Gastroesophageal sphincter (tissue), 3 donors: Measurements from ENCODE around the gene SLC25A21.

Experiments
- EP300 ChIP-seq: sonication (generic); formaldehyde crosslinking; IDR thresholded peaks from one replicate; pipeline ENCODE4 v1.6.1; 2017; ENCODE audit warnings: antibody characterized with exemption, mild to moderate bottlenecking
- POLR2AphosphoS5 ChIP-seq: sonication (generic); formaldehyde crosslinking; IDR thresholded peaks from one replicate; pipeline ENCODE4 v1.6.1; 2017; ENCODE audit warnings: antibody characterized with exemption
- TF ChIP-seq, protein P1 (sequence below), 4 experiments: fragments of 200-600 bp in 2 of 4; fragments of 450-650 bp in 2 of 4; sonication (generic) in 1 of 4; IDR thresholded peaks; one replicate each; pipeline ENCODE4 v1.5.1; 2017 to 2019; ENCODE audit warnings: antibody characterized with exemption in 4 of 4, mild to moderate bottlenecking in 2 of 4, moderate library complexity in 2 of 4

DNA sequence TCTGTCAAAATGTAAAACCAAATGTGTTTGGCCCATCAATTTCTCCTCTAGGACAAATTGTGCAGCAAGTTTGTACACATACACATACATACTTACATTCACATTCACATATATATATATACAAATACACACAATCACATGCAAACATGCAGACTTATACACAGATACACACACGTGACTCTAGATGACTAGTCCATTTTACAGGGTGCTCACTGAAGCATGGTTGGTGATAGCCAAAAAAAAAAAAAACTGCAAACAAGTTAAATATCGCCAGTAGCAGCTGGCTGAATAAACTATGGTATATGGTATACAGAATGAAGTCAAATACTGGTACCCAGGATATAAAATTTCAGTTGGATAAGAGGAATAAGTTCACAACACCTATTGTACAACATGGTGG is 77.9 kb downstream of the SLC25A21 start:
- no peak for TF ChIP-seq POLR2AphosphoS5
- TF ChIP-seq, protein P1, sequence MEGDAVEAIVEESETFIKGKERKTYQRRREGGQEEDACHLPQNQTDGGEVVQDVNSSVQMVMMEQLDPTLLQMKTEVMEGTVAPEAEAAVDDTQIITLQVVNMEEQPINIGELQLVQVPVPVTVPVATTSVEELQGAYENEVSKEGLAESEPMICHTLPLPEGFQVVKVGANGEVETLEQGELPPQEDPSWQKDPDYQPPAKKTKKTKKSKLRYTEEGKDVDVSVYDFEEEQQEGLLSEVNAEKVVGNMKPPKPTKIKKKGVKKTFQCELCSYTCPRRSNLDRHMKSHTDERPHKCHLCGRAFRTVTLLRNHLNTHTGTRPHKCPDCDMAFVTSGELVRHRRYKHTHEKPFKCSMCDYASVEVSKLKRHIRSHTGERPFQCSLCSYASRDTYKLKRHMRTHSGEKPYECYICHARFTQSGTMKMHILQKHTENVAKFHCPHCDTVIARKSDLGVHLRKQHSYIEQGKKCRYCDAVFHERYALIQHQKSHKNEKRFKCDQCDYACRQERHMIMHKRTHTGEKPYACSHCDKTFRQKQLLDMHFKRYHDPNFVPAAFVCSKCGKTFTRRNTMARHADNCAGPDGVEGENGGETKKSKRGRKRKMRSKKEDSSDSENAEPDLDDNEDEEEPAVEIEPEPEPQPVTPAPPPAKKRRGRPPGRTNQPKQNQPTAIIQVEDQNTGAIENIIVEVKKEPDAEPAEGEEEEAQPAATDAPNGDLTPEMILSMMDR (IDR thresholded peaks at IDR 0.05): no peak
- no peak for TF ChIP-seq EP300
